HG03196 (cell line): ENCODE data around the gene SCUBE1.

Experiments used
- ATAC-seq: cut with Tn5 transposase; IDR thresholded peaks from one replicate; pipeline ENCODE4 v1.9.1; 2021; ENCODE audit not compliant: unreplicated experiment

Gene SCUBE1

DNA sequence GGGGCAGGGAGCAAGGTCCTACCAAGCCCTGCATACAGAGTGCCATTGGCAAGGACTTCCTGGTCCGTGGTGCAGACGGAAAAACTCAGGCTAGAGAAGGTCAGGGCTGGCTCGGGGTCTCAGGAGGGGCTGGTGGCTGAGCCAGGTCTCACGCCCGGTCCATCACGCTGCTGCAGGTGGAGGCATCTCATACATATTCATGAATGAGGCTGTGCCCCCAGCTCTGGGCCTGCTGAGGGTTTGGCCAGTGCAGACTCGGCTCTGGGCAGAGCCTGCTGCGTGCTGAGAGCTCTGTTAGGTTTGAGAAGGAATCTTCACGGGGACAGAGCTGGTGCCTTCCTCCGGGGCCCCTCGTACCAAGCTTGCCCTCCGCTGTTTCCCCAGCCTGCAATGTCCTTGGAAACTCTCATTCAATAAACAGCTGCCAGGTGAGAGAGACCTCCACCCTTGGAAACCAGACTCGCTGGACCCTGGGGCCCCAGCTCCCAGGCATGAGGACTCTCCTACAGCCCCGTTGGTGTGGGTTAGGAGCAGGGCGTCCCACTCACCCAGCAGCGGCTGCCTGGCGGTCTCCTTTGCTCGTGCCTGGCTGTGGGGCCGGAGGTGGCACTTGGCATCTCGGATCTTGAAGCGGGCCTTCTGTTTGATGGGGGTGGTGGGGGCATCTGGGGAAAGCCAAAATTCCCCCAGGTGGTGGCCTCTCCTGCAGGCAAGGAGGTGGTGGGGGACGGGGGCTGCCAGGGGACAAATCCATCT is 122.4 kb downstream of the SCUBE1 start:
- ATAC-seq = no peak

GRCh38 chr22:43218786-43219185 is 124.4 kb downstream of the SCUBE1 start:
- no peak for ATAC-seq

GRCh38 chr22:43217285-43218030 is 125.7 kb downstream of the SCUBE1 start:
- no peak for ATAC-seq

- ATAC-seq = no peak
Measured at GRCh38 chr22:43216738-43217137, 126.4 kb downstream of the SCUBE1 start.

- ATAC-seq = no peak
Measured at GRCh38 chr22:43213962-43214361, 129.2 kb downstream of the SCUBE1 start.

DNA sequence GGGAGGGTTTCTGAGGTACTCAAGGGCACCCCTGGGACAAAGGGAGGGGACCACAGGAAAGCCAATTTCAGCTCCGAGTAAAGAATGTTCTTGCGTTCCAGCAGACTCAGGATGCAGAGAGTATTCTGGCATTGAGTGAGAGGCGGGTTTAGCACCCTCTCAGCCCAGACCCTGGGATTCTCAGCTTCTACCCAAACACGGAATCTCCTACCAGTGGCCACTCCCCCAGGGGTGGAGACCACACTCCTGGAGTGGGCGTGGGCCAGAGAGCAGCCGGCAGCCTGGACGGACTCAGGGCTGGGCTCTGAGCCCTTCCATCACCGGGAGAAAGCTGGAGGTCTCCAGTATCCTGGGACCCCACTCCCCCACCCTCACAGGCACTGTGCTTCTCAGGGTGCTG is 130.1 kb downstream of the SCUBE1 start:
- ATAC-seq = no peak

DNA sequence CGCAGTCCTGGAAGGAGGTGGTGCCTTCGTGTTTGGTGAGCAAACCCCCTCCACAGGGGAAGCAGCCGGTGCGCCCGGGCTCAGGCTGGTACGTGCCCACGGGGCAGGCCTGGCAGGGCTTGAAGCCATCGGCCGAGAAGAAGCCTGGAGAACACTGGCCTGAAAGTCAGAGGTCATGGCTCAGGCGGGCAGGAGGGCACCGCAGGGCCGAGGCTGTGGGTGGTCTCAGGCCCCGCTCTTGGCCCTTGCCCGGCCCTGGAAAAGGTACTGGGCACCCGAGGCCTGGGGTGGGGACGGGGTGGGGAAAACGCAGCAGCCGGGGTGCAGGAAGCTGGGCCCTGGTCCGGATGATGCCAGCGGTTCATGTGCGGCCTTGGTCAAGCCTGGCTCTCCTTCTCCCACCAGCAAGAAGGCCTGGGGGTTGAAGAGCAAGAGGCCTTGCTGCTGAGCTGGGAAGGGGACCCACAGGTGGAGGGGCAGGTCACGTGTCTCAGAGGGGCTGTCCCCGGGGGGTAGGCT is 130.7 kb downstream of the SCUBE1 start:
- ATAC-seq = no peak

DNA sequence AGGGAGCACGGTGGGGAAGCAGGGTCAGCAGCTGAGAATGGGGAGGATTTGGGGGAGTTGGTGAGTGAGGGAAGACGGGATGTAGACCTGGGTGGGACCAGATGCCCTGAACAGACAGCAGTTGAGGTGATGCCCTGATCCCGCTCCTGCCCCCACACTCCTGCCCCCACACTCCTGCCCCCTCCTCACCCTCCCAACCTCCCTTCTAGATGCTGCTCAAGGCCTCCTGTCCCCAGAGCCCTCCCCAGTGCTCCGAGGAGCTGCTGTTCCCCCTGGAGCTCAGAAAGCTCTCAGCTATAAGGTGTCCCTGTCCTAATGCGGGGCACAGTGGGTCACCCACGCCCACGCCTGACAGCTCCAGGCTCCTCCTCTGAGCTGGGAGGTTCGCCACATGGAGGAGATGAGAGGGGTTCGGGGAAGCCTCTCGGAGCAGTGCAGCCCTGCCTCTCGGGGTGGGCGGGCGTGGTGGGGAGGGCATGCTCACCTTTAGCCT is 131.2 kb downstream of the SCUBE1 start:
- ATAC-seq = no peak

DNA sequence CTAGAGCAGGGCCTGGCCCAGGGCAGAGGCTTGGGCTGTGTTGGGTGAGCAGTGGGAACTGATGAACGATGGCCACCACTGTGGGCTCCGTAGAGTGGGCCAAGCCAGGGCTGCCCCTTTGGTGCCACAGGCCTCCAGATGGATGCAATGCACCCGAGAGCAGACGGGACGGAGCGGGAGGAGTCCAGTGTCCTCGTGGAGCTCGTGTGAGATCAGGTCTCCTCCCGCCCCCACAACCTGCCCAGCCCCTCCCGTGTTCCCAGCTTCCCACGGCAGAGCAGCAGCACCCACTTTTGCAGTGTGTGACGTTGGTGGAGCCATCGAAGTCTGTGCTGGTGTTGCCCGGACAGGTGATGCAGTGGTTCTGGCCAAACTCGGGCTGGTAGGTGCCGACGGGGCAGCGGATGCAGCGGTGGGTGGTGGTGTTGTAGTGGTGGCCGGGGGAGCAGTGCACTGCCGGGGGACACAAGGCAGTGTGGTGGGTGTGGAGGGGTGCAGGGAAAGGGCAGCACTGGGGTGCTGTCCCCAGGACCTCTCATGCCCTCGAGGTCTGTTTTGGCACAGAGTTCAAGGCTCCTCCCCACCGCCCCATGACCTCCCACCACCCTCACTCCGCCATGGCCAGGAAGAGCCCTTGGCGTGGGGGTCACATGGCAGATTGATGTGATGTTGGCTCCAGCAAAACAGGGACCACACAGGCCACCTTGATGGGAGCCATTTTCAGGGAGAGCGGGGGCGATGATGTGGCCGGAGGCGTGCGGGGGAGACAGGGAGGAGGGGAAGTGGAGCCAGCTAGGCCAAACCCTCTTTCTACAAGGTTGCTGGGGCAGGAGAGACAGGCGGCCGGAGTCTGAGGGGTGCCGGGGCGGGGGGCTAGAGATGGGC is 132.3 kb downstream of the SCUBE1 start:
- no peak for ATAC-seq

DNA sequence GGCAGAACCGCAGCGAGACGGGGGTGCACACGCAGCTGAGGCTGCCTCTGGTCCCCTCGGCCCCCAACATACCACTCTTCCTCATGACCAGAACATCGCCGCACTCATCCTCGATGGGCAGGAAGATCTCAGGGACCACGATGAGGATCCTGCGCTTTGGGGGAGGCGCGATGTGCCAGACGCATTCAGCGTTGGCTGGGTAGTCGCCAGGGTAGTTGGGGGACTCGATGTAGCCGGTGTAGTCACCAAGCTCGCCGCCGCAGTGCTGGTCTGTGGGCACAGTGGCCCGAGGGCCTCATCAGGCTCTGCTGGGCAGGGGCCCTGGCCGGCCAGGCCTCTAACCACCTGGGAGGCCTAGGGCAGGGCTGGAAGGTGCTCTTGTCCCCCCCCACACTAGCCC is 133.2 kb downstream of the SCUBE1 start:
- ATAC-seq = no peak

GRCh38 chr22:43209523-43209890 is 133.7 kb downstream of the SCUBE1 start:
- ATAC-seq = no peak

- ATAC-seq = no peak
Measured at GRCh38 chr22:43208703-43209522, 134.3 kb downstream of the SCUBE1 start.

- ATAC-seq = no peak
Measured at GRCh38 chr22:43207849-43208702, 135.1 kb downstream of the SCUBE1 start.

- no peak for ATAC-seq
Measured at GRCh38 chr22:43207386-43207785, 135.8 kb downstream of the SCUBE1 start.

DNA sequence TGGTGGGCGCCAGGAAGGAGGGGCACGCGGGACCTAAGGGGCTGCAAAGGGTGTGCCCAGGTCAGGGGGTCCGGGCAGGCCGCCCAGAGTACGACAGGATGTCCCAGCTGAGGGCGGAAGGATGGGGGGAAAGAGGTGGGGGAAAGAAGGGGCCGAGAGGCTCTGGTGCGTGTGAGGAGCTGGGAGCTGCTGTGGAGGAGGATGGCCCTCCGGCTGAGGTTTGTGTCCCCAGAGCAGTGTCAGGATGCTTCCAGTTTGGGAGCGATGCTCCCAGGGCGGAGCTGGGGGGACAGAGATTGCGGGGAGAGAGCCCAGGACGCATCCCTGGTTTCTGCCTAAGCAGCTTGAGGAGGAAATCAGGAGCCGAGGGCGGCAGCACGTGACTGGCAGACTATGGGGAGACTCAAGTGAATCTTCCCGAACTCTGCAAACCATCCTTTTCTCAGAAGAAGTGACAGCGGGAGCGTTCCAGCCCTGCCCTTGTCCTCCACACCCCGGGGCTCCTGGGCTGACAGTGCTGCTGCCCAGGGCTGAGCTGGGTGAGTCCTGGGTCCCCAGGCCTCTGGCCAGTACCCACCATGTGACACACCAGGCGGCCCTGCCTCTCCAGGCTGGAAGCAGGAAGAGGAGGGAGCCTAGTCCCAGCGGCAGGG is 136.5 kb downstream of the SCUBE1 start:
- ATAC-seq = no peak

- no peak for ATAC-seq
Measured at GRCh38 chr22:43205748-43206508, 137.2 kb downstream of the SCUBE1 start.

DNA sequence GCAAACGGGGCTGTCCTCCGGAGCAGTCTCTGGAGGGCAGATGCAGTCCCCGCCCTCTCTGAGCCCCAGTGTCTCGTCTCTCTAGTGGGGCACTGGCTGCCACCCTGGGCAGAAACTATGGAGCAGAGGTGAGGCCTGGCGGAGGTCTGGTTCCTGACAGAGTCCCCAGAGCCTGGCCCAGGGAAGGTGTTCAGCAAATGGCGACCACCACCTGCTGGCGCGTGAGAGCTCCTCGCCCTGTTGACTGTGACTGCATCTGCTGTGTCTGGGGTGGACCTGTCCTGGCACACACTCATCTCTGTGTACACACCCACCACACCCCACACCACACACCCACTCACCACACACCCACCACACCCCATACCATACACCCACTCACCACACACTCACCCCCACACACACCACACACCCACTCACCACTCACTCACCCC is 137.9 kb downstream of the SCUBE1 start:
- no peak for ATAC-seq

DNA sequence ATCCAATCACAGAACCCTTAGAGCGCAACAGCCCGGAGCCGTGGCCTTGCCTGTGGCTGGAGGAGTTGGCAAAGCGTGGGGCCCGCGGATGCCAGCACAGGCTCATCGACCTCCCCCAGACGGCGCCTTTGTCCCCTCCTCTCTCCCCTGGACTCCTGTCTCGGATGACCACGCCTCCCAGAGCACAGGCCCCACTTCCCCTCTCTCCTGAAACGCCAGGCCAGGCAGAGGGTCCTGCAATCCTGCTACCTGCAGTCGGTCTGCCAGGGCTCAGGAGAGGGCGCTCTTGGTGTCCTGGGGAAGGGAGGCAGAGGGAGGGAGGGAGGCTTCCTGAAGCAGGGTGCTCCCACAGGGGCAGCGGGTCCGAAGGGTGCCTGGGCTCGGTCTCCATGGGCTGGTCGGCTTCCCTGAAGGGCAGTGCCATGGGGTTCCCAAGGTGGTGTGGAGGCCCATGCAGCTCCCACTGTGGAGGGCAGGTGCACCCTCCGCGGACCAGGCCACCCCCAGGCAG is 139.6 kb downstream of the SCUBE1 start:
- ATAC-seq = no peak
